Transverse colon (tissue), 4 donors: ENCODE data around the gene ROPN1B. TPM values are rescaled to one million over a fixed set of nuclear protein-coding genes. Genes with fewer than 3 reads are reported as not detected.

Experiments
- DNase-seq: peaks from one replicate; pipeline ENCODE4 v3.0.0-alpha.2; 2019
- H3K27ac ChIP-seq, 4 donors: fragments of 200-600 bp; sonication (generic); 2 replicates each; pipeline ENCODE4 v1.5.1; 2016 to 2018; ENCODE audit warnings: inconsistent platforms in 4 of 4
- H3K27me3 ChIP-seq: fragments of 200-600 bp; sonication (generic); 2 replicates; pipeline ENCODE4 v1.5.1; 2017; ENCODE audit warnings: inconsistent platforms
- H3K36me3 ChIP-seq, 4 donors: fragments of 200-600 bp; sonication (generic); 2 replicates each; pipeline ENCODE4 v1.5.1; 2017 to 2019; ENCODE audit warnings: inconsistent platforms in 4 of 4
- H3K4me1 ChIP-seq, 4 donors: fragments of 200-600 bp; sonication (generic); 2 replicates each; pipeline ENCODE4 v1.5.1; 2017 to 2020; ENCODE audit warnings: inconsistent platforms in 4 of 4
- H3K4me3 ChIP-seq, 4 donors: fragments of 200-600 bp; sonication (generic); 1 replicate in 1 of 4; 2 replicates in 3 of 4; pipeline versions ENCODE4 v1.5.1 to v1.6.1; 2017 to 2019; ENCODE audit warnings: inconsistent platforms in 4 of 4
- H3K9me3 ChIP-seq, 2 donors: fragments of 200-600 bp; sonication (generic); 2 replicates each; pipeline ENCODE4 v1.5.1; 2017 to 2019; ENCODE audit warnings: inconsistent platforms in 2 of 2
- CTCF ChIP-seq, 5 experiments: fragments of 200-600 bp in 3 of 5; fragments of 450-650 bp in 2 of 5; sonication (generic) in 3 of 5; IDR thresholded peaks; 1 replicate in 2 of 5; 2 replicates in 3 of 5; pipeline ENCODE4 v1.5.1; 2016 to 2017; ENCODE audit warnings: antibody characterized with exemption in 5 of 5, inconsistent platforms in 3 of 5, mild to moderate bottlenecking in 2 of 5, moderate library complexity in 1 of 5
- EP300 ChIP-seq: sonication (generic); formaldehyde crosslinking; IDR thresholded peaks from one replicate; pipeline ENCODE4 v1.6.1; 2017; ENCODE audit warnings: antibody characterized with exemption, low read depth
- POLR2A ChIP-seq: fragments of 450-650 bp; IDR thresholded peaks from one replicate; pipeline ENCODE4 v1.6.1; 2016; ENCODE audit warnings: antibody characterized with exemption, mild to moderate bottlenecking, moderate library complexity
- POLR2AphosphoS5 ChIP-seq, 3 donors: sonication (generic); formaldehyde crosslinking; IDR thresholded peaks; one replicate each; pipeline ENCODE4 v1.6.1; 2016; ENCODE audit warnings: antibody characterized with exemption in 3 of 3
- WGBS, 2 donors: methylation state at CpG; one replicate each; pipeline ENCODE4 v1.1.5; 2018; ENCODE audit warnings: low coverage in 1 of 2; 5-methylcytosine and 5-hydroxymethylcytosine counted together
- in situ Hi-C, 4 donors: fragments of 200-750 bp; cut with MboI; loops; one replicate each; pipeline versions ENCODE4 v1.15.0 to v1.15.1; 2017; ENCODE audit warnings: low sequenced_read_pairs in 3 of 4, low pct_ligation_motif_present in 1 of 4, low pct_unique_long_range_greater_than_20kb in 1 of 4
- intact Hi-C: fragments of 100-400 bp; cut with DNase I; formaldehyde crosslinking; loops from one replicate; pipeline ENCODE4 v1.15.1; 2023; ENCODE audit warnings: low total_unique reads
- total RNA-seq, 4 donors: library from RNA; depleted of rRNA; stranded (reverse); fragments of >200 nt; gene quantifications; one replicate each; pipeline ENCODE4 v1.1.0, GENCODE V29; 2016

ROPN1B gene
- total RNA-seq, 4 donors from 2014 or later, result not detected

GRCh38 chr3:126025116-126025729 is 56.2 kb downstream of the ROPN1B start:
- WGBS, 2 donors, result 91 to 92% methylated on average over 6 to 14 of the region's 14 CpGs

GRCh38 chr3:126025862-126026261 is 56.9 kb downstream of the ROPN1B start:
- in situ Hi-C loops (no loop called here), intact Hi-C loops (no loop called here)
- H3K4me3 ChIP-seq, result no peak overlapping the region
- no peak for DNase-seq
- H3K27ac ChIP-seq, result no peak overlapping the region
- no peaks in the 10 kb centered on the region for H3K4me1 ChIP-seq
- H3K27me3 ChIP-seq, result no peaks in the 10 kb centered on the region
- H3K36me3 ChIP-seq, result no peaks in the 10 kb centered on the region
- H3K9me3 ChIP-seq, result peaks cover 7 to 9% of the 10 kb centered on the region in 2 donors
- TF ChIP-seq CTCF (IDR thresholded peaks at IDR 0.05) (no peak), POLR2A (no peak), POLR2AphosphoS5 (IDR thresholded peaks at IDR 0.05) (no peak)
- 81% methylated on average over 4 of the region's 4 CpGs; no CpG with 5 or more reads in 1 of the 2 donors for WGBS, 2 donors

More at GRCh38 chr3:126025116-126025729, 56.2 kb downstream of the ROPN1B start:
- TF ChIP-seq CTCF (IDR thresholded peaks at IDR 0.05) (no peak), POLR2AphosphoS5 (IDR thresholded peaks at IDR 0.05) (no peak)
- H3K4me1 ChIP-seq, result no peaks in the 10 kb centered on the region
- H3K4me3 ChIP-seq, result no peak overlapping the region
- H3K27me3 ChIP-seq, result no peaks in the 10 kb centered on the region
- no peak for DNase-seq
- peaks cover 7 to 9% of the 10 kb centered on the region in 2 donors for H3K9me3 ChIP-seq
- H3K36me3 ChIP-seq, result no peaks in the 10 kb centered on the region
- intact Hi-C loops, result no loop called here
- H3K27ac ChIP-seq, result no peak overlapping the region
- in situ Hi-C loops, result no loop called here

- Histone ChIP-seq H3K36me3 (no peaks in the 10 kb centered on the region), H3K27me3 (no peaks in the 10 kb centered on the region), H3K4me3 (no peak overlapping the region), H3K4me1 (no peaks in the 10 kb centered on the region), H3K9me3 (peaks cover 7 to 9% of the 10 kb centered on the region in 2 donors), H3K27ac (no peak overlapping the region)
- DNase-seq, result no peak
- WGBS, 2 donors, result 80 to 100% methylated on average over 1 to 11 of the region's 11 CpGs
- intact Hi-C loops (no loop called here), in situ Hi-C loops (no loop called here)
- TF ChIP-seq POLR2AphosphoS5 (IDR thresholded peaks at IDR 0.05) (no peak), EP300 (no peak), CTCF (IDR thresholded peaks at IDR 0.05) (no peak), POLR2A (no peak)
Measured at GRCh38 chr3:126026277-126026751, 57.3 kb downstream of the ROPN1B start.

- H3K4me1 ChIP-seq, result no peaks in the 10 kb centered on the region
- intact Hi-C loops (no loop called here), in situ Hi-C loops (no loop called here)
- H3K9me3 ChIP-seq, result peaks cover 7 to 9% of the 10 kb centered on the region in 2 donors
- no peak for DNase-seq
- no peak overlapping the region for H3K27ac ChIP-seq
- WGBS, 2 donors, result 95% methylated on average over 6 of the region's 6 CpGs; no CpG with 5 or more reads in 1 of the 2 donors
- no peak overlapping the region for H3K4me3 ChIP-seq
- TF ChIP-seq POLR2AphosphoS5 (IDR thresholded peaks at IDR 0.05) (no peak), EP300 (no peak), CTCF (IDR thresholded peaks at IDR 0.05) (no peak), POLR2A (no peak)
- H3K36me3 ChIP-seq, result no peaks in the 10 kb centered on the region
- H3K27me3 ChIP-seq, result no peaks in the 10 kb centered on the region
Measured at GRCh38 chr3:126026761-126027160, 57.8 kb downstream of the ROPN1B start.
